ENCODE data around the gene SPOP.
A peak's percentile ranks its signal among the peaks of the same experiment; 100 is the strongest.
"Not testable (repeated sequence)": the region's sequence is repeated elsewhere in the genome, so short reads cannot be mapped to it uniquely, and the experiment has no call there.

SPOP gene

GRCh38 chr17:49677933-49678847, at the start of gene SPOP:
TSS of gene SPOP (minus strand) at chr17:49678097. CDS start at chr17:49622810, 55,287 bp downstream.
- peak; percentile 93 to 98 (median 96) for DNase-seq

GRCh38 chr17:49727380-49727779, 49.5 kb upstream of the SPOP start:
- no peak for DNase-seq

- DNase-seq, result no peak
These were observed 47.7 kb upstream of the SPOP start for GRCh38 chr17:49725452-49726130.

GRCh38 chr17:49724552-49724951, 46.7 kb upstream of the SPOP start:
- DNase-seq, result not testable (repeated sequence)

GRCh38 chr17:49723423-49723822, 45.5 kb upstream of the SPOP start:
- DNase-seq, result no peak

- DNase-seq, result no peak
These were observed 44.2 kb upstream of the SPOP start for GRCh38 chr17:49722066-49722465.

GRCh38 chr17:49717371-49717861, 39.5 kb upstream of the SPOP start:
- no peak for DNase-seq

GRCh38 chr17:49716668-49717364, 38.9 kb upstream of the SPOP start:
- no peak for DNase-seq

- DNase-seq, result no peak
These were observed 37.9 kb upstream of the SPOP start for GRCh38 chr17:49715717-49716279.

GRCh38 chr17:49715216-49715615, 37.3 kb upstream of the SPOP start:
- no peak for DNase-seq

- no peak for DNase-seq
These were observed 30.8 kb upstream of the SPOP start for GRCh38 chr17:49708515-49709183.

GRCh38 chr17:49707608-49708514, 30.0 kb upstream of the SPOP start, which contains the start of gene SLC35B1:
TSS of gene SLC35B1 (minus strand) at chr17:49707964. CDS start at chr17:49707833, 131 bp downstream.
- peak; percentile 87 to 93 (median 90) for DNase-seq

- DNase-seq, result peak in 1 of 4 experiments; percentile 29
These were observed 29.3 kb upstream of the SPOP start for GRCh38 chr17:49707246-49707607.

GRCh38 chr17:49705254-49705653, 27.4 kb upstream of the SPOP start:
- no peak for DNase-seq

- DNase-seq, result no peak
These were observed 25.8 kb upstream of the SPOP start for GRCh38 chr17:49703557-49704277.

GRCh38 chr17:49700960-49701359, 23.1 kb upstream of the SPOP start:
- DNase-seq, result no peak

GRCh38 chr17:49699966-49700575, 22.2 kb upstream of the SPOP start:
- DNase-seq, result no peak

- DNase-seq, result no peak
These were observed 20.1 kb upstream of the SPOP start for GRCh38 chr17:49698005-49698404.

GRCh38 chr17:49696233-49696761, 18.4 kb upstream of the SPOP start:
- peak in 1 of 4 experiments; percentile 7 for DNase-seq

Data from activated naive CD4-positive, alpha-beta T cell (primary cell).